GM12865 (cell line): ENCODE data around the gene CCDC167.

Source experiments
- DNase-seq: peaks from one replicate; pipeline ENCODE4 v3.0.0; 2010; ENCODE audit warnings: low read depth
- H3K4me3 ChIP-seq: 2 replicates; pipeline ENCODE4 v1.5.1; 2011; ENCODE audit warnings: mild to moderate bottlenecking, low read depth, low read length, control low read depth
- CTCF ChIP-seq: IDR thresholded peaks from 2 replicates; pipeline ENCODE4 v1.5.1; 2011; ENCODE audit warnings: low read length, control low read depth, low read depth, inconsistent platforms; ENCODE audit not compliant: insufficient read depth; ENCODE audit errors: missing control alignments

Gene CCDC167

GRCh38 chr6:37516920-37517405, 17.3 kb upstream of the CCDC167 start:
- TF ChIP-seq CTCF, result no peak
- peak; percentile 31 for DNase-seq

DNA sequence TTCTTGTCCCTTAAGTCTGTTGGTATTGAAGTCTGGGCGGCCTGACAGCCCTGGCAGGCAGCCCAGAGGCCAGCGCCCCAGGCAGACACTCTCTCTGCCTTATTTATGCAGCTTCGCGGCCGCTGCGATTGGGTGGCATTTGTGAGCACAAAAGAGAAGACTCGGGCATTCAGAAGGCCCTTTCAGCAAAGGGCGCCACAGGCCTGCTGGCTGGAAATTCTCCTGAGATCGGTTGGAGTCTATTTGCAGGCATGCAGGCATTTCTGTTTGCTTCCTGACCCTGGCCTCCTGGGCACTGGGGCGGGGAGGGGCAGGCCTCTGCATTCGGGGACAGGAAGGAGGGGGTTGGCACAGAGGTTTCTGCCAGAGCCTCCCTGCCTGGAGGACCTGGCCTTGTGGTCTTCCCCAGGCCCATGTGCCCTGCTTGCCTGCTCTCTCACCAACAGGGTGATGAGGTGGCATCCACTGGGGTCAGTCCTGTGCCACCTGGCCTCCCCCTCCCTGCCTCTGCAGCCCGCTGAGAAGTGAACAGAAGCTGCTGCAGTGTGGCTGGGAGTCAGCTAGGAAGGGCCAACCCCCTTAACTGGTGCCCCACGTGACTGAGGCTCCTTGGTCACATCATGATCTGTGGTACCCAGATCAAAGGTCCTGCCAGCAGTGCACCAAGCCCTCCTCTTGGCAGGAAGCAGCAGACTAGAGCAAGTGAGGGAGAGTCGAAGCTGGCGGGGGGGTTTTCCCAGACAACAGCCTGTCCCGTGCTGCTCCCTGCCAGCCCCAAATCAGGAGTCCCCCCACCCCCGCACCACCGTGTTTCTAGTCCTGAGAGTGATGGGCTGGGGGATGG, 16.6 kb upstream of the CCDC167 start:
- peak; percentile 86 for DNase-seq
- TF ChIP-seq CTCF, result no peak

More at GRCh38 chr6:37516920-37517405, 17.3 kb upstream of the CCDC167 start:
- peak overlapping the region; percentile 54 for H3K4me3 ChIP-seq

GRCh38 chr6:37515712-37516075, 16.0 kb upstream of the CCDC167 start:
- H3K4me3 ChIP-seq, result peak overlapping the region; percentile 54
- no peak for DNase-seq
- no peak for TF ChIP-seq CTCF

More for the DNA sequence above, 16.6 kb upstream of the CCDC167 start:
- H3K4me3 ChIP-seq, result peak overlapping the region; percentile 54

DNA sequence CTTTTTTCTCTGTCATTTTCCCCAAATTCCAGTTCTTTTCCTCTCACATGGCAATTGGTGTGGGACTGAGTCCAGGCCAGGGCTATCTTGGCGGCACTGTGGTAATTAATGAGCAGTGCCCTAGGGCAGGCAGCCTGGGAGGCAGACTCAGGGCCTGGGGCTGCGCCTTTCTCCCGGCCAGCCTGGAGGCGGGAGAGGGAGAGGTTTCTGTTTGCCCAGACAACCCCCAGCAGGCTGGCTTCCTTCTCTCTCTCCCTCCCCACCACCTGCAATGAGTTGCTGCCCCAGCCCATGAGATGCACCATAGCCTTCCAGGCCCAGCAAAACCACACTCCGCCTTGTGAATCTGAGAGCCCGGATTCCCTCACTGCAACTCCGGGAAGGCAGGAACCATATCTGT, 15.1 kb upstream of the CCDC167 start:
- no peak for TF ChIP-seq CTCF
- no peak overlapping the region for H3K4me3 ChIP-seq
- DNase-seq, result no peak

- H3K4me3 ChIP-seq, result no peak overlapping the region
- DNase-seq, result no peak
- no peak for TF ChIP-seq CTCF
Measured at GRCh38 chr6:37514321-37514771, 14.7 kb upstream of the CCDC167 start.

DNA sequence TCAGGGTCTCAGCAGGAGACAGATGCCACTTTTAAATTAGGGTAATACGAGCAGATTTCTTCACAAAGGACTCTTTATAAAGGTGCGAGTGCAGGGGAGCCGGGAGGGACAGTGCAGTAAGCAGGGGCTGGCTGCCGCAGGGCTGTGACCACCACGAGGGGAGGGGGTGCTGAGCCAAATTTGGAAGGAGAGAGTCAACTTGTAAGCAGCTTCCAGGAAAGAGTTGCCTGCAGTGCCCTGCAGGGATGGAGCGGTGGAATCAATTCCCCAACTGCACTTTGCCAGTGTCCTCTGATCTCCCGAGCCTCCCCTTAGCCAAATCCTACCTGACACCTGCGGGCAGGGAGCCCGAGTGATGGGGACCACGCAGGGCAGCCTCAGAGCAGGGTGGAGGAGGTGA, 13.9 kb upstream of the CCDC167 start:
- no peak overlapping the region for H3K4me3 ChIP-seq
- TF ChIP-seq CTCF, result no peak
- DNase-seq, result no peak
